ENCODE data around the gene TMEM245.

DNA sequence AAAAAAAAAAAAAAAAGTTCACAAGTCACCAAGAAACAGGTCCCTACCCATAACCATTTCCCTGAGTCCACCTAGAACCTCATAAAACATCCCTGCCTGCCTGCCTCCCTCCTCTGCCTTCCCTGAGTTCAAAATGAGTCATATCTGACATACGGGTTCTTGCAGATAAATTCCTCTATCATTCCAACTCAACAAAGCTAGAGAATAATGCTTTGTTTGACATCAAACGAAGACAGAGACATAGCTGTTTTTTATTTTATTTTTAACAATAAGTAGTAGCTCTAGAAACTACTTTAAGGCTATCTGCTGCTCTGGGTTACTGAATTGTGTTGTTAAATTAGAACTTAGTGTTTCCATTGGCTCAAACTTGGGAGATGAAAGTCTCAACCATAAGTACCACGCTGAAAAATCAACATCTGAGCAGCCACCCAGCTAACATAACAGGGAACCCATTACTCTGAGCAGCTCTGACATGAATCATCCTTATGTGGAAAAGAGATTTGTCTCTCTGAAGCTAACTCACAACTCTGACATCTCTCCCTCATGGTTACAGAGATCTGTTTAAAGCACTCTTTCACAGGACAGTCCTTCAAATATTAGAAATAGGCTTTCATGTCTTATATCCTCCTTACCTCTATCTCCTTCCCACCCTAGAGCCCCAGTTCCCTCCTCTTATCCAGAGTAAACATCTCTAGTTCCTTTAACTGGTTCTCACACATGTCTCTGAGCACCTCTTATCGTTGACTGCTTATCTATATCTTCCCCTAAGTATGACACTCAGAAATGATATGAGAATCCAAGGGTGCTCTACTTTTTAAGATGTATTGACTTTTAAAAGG lies 12.1 kb downstream of the TMEM245 start:
- TF ChIP-seq POLR2A (IDR thresholded peaks at IDR 0.05; ENCODE audit: low read length): no peak
- TF ChIP-seq GATA1 (IDR thresholded peaks at IDR 0.05; ENCODE audit: low read depth, low read length): peak; percentile 16
